Posterior vena cava (tissue), 2 donors: ENCODE results near the gene PLPP4. TPM values are rescaled to one million over a fixed set of nuclear protein-coding genes. Genes with fewer than 3 reads are reported as not detected.

Experiments used
- DNase-seq: peaks from one replicate; pipeline ENCODE4 v3.0.0-alpha.2; 2020; ENCODE audit warnings: low spot score
- intact Hi-C, 2 donors: fragments of 100-400 bp; cut with DNase I; formaldehyde crosslinking; loops; one replicate each; pipeline versions ENCODE4 v1.14.1 to v1.14.2; 2022 to 2023
- long read RNA-seq, 2 donors: library from polyadenylated mRNA; unstranded; transcript quantifications; one replicate each; pipeline ENCODE4 v2.0.0, GENCODE V29; 2020 to 2021
- total RNA-seq, 2 donors: library from RNA; stranded (reverse); fragmentation: NEBNext Ultra II Directional; extraction: Animal tissue kit (Norgen Biotek cat#: 25700); gene quantifications; one replicate each; pipeline ENCODE4 v1.2.1, GENCODE V29; 2021
- donor health status: DM: yes; HTN: yes; CAD: no.
- donor health status: DM: yes; HTN: yes; CAD: no.

The PLPP4 gene
- total RNA-seq = not detected
- long read RNA-seq, donor 1 = 0 reads
- long read RNA-seq, donor 2, partial matches to known transcripts = 0 of 1 reads
- long read RNA-seq, donor 2, other reads (novel, unspliced or antisense) = 0 of 1 reads

DNA sequence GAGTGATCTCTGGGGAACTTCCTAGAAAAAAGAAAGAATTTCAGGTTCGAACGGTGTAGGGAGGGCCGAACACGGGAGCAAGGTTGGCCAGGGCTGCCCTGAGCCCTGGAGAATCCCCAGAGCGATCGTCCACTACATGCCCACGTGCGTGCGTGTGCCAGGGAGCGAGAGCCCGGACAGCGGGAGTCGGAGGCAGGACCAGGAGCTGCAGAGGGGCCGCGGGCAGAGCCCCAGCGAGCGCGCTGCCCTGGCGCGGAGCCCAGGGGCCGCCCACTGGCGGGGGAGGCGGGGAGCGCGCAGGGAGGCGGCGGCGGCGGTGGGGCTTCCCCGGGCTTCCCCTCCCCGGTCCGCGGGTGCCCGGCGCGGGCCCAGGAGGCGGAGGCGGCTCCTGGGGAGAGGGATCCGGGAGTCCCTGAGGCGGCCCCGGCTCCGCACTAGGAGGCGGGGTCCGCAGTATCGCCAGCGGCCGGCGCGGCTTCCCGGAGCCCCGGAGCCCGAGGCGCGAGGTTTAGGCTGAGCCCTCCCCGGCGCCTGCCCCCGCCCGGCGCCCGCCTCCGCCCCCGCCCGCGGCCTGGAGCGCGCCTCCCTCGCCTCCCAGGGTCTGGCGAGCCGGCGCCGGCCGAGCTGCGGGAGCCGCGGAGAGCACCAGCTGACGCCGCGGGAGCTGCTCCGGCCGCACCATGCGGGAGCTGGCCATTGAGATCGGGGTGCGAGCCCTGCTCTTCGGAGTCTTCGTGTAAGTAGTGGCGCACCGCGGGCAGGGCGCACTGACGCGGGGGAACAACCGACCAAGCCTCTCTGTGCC lies at the start of gene PLPP4:
Gene PLPP4, plus strand, starts transcription at position 602 of the 805 bp plus-strand sequence. Its CDS starts 79 bp downstream, at position 681.
- no peak for DNase-seq
- intact Hi-C loops = no loop called here

GRCh38 chr10:120409816-120410215 lies 47.2 kb upstream of the PLPP4 start:
- intact Hi-C loops = no loop called here
- DNase-seq = no peak

GRCh38 chr10:120414946-120415345 lies 42.1 kb upstream of the PLPP4 start:
- no peak for DNase-seq
- intact Hi-C loops = no loop called here

GRCh38 chr10:120415709-120416330 lies 41.2 kb upstream of the PLPP4 start:
- no peak for DNase-seq
- intact Hi-C loops = no loop called here

DNA sequence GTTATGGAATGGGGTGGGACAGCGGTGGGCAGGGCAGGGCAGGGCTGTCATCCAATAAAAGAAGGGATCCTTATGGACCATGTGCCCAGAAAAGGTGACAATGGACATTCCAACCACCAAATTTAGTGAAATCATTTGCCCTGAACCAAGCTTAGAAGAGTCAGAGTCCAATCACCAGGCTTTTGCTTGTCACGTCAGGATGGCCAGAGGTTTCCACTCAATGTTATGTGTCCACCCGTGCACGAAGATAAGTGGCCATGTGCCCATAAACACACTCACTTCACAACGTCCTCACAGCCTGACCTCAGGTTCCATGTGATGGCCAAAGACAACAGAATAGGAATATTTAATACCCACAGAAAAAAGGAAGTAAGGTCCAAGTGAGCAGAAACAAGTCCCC lies 36.6 kb upstream of the PLPP4 start:
- no peak for DNase-seq
- intact Hi-C loops = no loop called here

- intact Hi-C loops = no loop called here
- no peak for DNase-seq
These were observed 35.8 kb upstream of the PLPP4 start for GRCh38 chr10:120421250-120421649.

- intact Hi-C loops = no loop called here
These were observed 34.6 kb upstream of the PLPP4 start for GRCh38 chr10:120422457-120422856.

DNA sequence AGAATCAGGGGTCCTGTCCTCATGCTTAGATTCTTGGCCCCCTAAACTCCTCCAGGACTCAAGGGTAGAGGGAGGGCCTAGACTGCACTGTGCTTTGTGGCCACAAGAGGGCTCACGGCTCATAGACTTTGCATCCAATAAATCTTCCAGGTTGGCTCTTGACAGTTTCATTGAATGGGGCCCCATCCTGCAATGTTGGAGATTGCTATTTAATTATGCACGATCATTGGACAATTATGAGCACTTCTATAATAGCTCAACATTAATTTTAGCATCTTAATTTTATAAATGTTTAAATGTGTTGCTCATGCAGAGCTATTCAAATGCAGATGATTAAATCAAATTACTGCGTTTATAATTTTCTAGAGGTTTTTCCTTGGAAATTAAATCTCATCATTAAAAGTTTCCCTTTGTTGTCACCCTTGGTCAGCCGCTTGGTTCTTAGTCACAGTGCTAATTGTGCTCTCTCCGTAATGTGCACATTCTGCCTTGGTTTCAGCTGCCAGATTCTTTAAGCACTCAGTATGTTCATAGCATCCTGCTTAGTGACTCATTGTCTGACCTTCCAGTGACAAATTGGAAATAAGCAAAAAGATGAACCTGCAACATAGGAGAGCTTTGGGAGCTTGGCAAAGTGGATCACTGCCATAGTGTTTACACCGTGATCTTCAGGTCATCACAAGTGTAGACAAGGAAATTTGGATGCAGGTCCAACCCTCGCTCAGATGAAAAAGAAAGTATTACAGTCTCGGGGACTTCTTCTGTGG lies 33.4 kb upstream of the PLPP4 start:
- DNase-seq = no peak
- intact Hi-C loops = no loop called here

More at GRCh38 chr10:120422457-120422856, 34.6 kb upstream of the PLPP4 start:
- DNase-seq = no peak

- no peak for DNase-seq
- intact Hi-C loops = no loop called here
These were observed 32.9 kb upstream of the PLPP4 start for GRCh38 chr10:120424198-120424464.

- DNase-seq = no peak
- intact Hi-C loops = no loop called here
These were observed 30.7 kb upstream of the PLPP4 start for GRCh38 chr10:120426306-120426705.

GRCh38 chr10:120428754-120429153 lies 28.3 kb upstream of the PLPP4 start:
- intact Hi-C loops = no loop called here

DNA sequence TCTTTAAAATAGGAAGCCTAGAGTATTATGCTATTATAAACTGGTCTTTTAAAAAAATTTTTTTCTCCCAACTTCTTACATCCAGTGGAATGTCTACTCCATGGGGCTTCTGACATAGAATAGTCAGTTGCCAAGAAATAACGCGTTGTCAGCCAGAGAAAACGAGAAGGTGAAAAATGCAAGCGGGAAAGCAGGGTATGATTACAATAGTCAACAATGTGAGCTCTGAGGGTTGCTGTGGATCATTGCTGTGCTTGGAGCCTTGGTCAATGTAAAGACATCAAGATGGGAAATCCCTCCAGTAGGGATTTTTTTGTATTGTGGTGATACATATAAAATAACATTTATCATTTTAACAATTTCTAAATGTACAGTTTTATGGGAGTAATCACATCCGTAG lies 27.6 kb upstream of the PLPP4 start:
- intact Hi-C loops = no loop called here
- no peak for DNase-seq

More at GRCh38 chr10:120428754-120429153, 28.3 kb upstream of the PLPP4 start:
- DNase-seq = no peak

- DNase-seq = no peak
- intact Hi-C loops = no loop called here
These were observed 25.8 kb upstream of the PLPP4 start for GRCh38 chr10:120431251-120431651.

- intact Hi-C loops = no loop called here
- no peak for DNase-seq
These were observed 24.8 kb upstream of the PLPP4 start for GRCh38 chr10:120432209-120432608.

DNA sequence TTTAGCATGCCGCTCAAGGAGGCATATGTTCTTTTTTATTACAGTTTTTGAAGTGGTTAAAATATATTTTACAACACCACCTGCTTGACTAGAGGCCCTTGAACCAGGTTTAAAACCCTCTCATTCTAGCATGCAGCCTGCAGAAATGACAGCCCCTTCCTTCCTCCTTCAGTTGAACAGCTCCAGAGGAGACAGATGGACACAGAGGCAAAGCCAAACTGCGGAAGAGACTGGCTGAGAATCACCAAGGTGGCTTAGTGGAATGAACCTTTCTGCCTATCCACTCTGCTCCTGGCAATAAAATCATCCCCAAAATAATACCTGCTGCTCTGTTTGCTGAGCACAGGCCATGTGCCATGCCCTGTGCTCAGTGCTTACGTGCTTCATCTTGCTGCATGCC lies 23.9 kb upstream of the PLPP4 start:
- intact Hi-C loops = no loop called here

DNA sequence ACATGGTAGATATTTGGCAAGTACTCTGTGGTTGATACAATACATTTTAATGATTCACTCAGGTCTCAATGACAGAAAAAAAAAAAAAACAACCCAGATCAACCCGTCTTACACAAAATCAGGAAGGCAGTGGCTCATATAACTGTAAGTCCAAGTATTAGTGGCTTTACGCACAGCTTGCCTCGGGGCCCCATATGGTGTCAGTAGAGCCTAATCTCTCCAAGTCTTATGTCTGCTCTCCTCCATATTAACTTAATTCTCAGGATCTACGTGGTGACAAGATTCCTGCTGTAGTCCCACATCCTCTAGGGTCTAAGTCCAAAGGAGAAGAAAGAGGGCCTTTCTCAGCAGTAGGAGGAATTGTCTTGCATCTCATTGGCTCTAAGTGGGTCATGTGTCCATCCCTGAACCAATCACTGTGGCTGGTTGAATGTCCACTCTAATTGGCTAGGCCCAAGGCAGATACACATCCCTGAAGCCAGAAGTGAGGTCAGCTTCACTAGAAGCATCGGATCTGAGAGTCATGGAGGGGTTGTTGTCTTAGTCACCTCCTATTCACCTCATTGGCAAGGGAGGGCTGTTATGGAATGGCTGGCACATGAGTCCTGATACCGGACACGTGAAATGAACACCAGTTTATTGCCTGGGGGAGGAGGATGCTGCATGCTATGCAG lies 20.5 kb upstream of the PLPP4 start:
- DNase-seq = no peak
- intact Hi-C loops = no loop called here

More for the DNA sequence above, 23.9 kb upstream of the PLPP4 start:
- no peak for DNase-seq

GRCh38 chr10:120437541-120437940 lies 19.5 kb upstream of the PLPP4 start:
- intact Hi-C loops = no loop called here
- DNase-seq = no peak

DNA sequence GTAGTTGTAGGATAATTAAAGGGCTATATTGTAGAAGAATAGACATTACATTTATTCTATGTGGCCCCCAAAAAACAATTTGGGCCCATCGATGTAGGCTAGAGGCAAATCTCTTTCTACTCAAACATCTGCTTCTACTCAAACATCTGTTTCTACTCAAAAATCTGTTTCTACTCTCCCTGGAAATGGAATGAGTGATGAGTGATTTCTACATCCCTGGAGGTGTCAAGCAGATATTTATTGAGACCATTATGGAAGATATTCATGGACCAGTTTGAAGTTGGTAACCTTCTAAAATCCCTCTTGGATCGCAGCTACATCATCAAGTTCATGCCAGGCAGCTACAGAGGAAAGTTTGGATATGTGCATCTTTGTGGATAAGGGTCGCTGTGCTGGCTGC lies 5.1 kb upstream of the PLPP4 start:
- DNase-seq = no peak
- intact Hi-C loops = no loop called here

- no peak for DNase-seq
These were observed 3.7 kb upstream of the PLPP4 start for GRCh38 chr10:120453319-120453718.

DNA sequence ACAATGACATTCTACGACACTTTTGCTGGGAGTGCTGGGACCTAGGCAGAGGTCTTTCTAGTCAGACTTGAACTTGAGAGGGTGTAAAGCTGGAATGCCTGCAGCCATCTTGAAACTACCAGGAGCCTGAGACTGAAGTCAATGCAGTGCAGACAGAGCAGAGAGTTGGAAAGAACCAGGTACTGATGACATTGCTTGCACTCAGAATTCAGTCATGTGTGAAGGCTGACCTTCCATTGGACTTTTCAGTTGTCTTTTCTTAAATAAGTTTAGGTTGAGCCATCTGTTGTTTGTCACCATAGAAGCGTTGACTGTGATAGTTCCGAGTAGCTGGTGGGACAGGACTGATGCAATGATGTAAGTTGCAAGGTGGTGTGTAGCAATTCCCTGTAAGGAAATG lies 3.1 kb upstream of the PLPP4 start:
- DNase-seq = no peak
- intact Hi-C loops = no loop called here

More at GRCh38 chr10:120453319-120453718, 3.7 kb upstream of the PLPP4 start:
- intact Hi-C loops = no loop called here
